Cardiac muscle cell (in vitro differentiated cells and primary cell): Measurements from ENCODE around the gene SEMA6C. TPM values are rescaled to one million over a fixed set of nuclear protein-coding genes. Genes with fewer than 3 reads are reported as not detected.
A peak's percentile ranks its signal among the peaks of the same experiment; 100 is the strongest.
"Not testable (repeated sequence)": the region's sequence is repeated elsewhere in the genome, so short reads cannot be mapped to it uniquely, and the experiment has no call there.

Source experiments
- DNase-seq, 2 donors: peaks; one replicate each; pipeline versions ENCODE4 v3.0.0 to v3.0.0-alpha.2; 2010 to 2017; ENCODE audit warnings: low read depth in 1 of 2, low spot score in 1 of 2
- H3K27ac ChIP-seq: fragments of 200-600 bp; sonication (generic); 2 replicates; pipeline ENCODE4 v1.5.1; 2016
- H3K27me3 ChIP-seq: fragments of 200-600 bp; sonication (generic); 2 replicates; pipeline ENCODE4 v1.6.0; 2016; ENCODE audit warnings: control low read depth
- H3K36me3 ChIP-seq: fragments of 200-600 bp; sonication (generic); 2 replicates; pipeline ENCODE4 v1.5.1; 2016; ENCODE audit warnings: control low read depth
- H3K4me1 ChIP-seq: fragments of 200-600 bp; sonication (generic); 2 replicates; pipeline ENCODE4 v1.8.1; 2017; ENCODE audit warnings: low read depth, mild to moderate bottlenecking, mixed run types
- H3K4me3 ChIP-seq: fragments of 200-600 bp; sonication (generic); 2 replicates; pipeline ENCODE4 v1.5.1; 2016; ENCODE audit warnings: mild to moderate bottlenecking
- H3K9me3 ChIP-seq: fragments of 200-600 bp; sonication (generic); 2 replicates; pipeline ENCODE4 v1.5.1; 2017; ENCODE audit warnings: low read depth, mild to moderate bottlenecking, control low read depth
- polyA plus RNA-seq: library from polyadenylated mRNA; unstranded; fragments of >200 nt; fragmentation: Nextera tagmentation; extraction: Ambion mirVana; gene quantifications from 2 replicates; pipeline ENCODE4 v1.2.1, GENCODE V29; 2016
- total RNA-seq: library from RNA; depleted of rRNA; stranded (reverse); fragments of >200 nt; gene quantifications from 2 replicates; pipeline ENCODE4 v1.2.3, GENCODE V29; 2016
- TF ChIP-seq, protein P1 (sequence below): IDR thresholded peaks from 2 replicates; pipeline ENCODE4 v1.5.1; 2012; ENCODE audit warnings: low read depth, mild to moderate bottlenecking, low read length

Gene SEMA6C, protein sequence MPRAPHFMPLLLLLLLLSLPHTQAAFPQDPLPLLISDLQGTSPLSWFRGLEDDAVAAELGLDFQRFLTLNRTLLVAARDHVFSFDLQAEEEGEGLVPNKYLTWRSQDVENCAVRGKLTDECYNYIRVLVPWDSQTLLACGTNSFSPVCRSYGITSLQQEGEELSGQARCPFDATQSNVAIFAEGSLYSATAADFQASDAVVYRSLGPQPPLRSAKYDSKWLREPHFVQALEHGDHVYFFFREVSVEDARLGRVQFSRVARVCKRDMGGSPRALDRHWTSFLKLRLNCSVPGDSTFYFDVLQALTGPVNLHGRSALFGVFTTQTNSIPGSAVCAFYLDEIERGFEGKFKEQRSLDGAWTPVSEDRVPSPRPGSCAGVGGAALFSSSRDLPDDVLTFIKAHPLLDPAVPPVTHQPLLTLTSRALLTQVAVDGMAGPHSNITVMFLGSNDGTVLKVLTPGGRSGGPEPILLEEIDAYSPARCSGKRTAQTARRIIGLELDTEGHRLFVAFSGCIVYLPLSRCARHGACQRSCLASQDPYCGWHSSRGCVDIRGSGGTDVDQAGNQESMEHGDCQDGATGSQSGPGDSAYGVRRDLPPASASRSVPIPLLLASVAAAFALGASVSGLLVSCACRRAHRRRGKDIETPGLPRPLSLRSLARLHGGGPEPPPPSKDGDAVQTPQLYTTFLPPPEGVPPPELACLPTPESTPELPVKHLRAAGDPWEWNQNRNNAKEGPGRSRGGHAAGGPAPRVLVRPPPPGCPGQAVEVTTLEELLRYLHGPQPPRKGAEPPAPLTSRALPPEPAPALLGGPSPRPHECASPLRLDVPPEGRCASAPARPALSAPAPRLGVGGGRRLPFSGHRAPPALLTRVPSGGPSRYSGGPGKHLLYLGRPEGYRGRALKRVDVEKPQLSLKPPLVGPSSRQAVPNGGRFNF
- total RNA-seq: 22.0 and 28.1 TPM in 2 replicates
- polyA plus RNA-seq: 23.3 and 29.9 TPM in 2 replicates

DNA sequence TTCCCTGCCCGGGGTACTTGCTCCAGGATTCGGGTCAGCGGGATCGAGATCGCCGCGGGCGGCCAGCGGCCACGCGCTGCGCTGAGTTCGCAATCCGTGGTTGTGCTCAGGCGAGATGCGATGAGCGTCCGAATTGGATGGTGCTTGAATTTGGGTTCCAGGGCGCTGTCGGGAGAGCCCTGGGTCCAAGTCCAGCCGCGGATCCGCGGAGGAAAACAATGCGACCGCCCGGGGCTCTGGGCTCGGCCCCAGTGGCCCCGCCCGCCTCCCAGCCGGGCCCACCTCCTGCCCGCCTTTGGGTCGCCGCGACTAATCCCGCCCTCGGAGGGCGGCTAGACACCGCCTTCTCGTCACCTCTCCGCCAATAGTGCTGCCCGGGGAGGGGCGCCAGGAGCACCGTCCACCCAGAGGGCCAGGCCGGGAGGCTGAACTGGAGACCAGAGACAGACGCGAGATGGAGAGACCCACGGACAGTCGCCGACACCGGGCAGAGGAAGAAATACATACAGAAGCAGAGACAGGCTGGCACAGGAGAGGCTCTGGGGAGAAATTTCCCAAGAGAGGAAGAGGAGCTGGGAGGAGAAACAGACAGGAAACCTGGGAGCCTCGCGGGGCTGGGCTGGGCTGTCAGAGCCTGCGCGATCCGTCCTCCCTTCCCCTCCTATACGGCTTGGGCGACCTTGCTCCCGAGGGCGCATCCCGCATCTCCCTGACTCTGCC is at the start of gene SEMA6C:
Gene SEMA6C, minus strand, starts transcription at position 220 of the 720 bp plus-strand sequence. CDS start 4,010 bp downstream, outside the sequence.
- TF ChIP-seq, protein P1, sequence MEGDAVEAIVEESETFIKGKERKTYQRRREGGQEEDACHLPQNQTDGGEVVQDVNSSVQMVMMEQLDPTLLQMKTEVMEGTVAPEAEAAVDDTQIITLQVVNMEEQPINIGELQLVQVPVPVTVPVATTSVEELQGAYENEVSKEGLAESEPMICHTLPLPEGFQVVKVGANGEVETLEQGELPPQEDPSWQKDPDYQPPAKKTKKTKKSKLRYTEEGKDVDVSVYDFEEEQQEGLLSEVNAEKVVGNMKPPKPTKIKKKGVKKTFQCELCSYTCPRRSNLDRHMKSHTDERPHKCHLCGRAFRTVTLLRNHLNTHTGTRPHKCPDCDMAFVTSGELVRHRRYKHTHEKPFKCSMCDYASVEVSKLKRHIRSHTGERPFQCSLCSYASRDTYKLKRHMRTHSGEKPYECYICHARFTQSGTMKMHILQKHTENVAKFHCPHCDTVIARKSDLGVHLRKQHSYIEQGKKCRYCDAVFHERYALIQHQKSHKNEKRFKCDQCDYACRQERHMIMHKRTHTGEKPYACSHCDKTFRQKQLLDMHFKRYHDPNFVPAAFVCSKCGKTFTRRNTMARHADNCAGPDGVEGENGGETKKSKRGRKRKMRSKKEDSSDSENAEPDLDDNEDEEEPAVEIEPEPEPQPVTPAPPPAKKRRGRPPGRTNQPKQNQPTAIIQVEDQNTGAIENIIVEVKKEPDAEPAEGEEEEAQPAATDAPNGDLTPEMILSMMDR: no peak
- H3K27me3 ChIP-seq: no peaks in the 10 kb centered on the region
- peak within 1 kb of the TSS; percentile 64 for H3K4me3 ChIP-seq
- no peaks in the 10 kb centered on the region for H3K36me3 ChIP-seq
- DNase-seq: peak; percentile 95 to 96
- H3K27ac ChIP-seq: no peak within 1 kb of the TSS
- peaks cover 35% of the 10 kb centered on the region for H3K4me1 ChIP-seq
- H3K9me3 ChIP-seq: no peaks in the 10 kb centered on the region

DNA sequence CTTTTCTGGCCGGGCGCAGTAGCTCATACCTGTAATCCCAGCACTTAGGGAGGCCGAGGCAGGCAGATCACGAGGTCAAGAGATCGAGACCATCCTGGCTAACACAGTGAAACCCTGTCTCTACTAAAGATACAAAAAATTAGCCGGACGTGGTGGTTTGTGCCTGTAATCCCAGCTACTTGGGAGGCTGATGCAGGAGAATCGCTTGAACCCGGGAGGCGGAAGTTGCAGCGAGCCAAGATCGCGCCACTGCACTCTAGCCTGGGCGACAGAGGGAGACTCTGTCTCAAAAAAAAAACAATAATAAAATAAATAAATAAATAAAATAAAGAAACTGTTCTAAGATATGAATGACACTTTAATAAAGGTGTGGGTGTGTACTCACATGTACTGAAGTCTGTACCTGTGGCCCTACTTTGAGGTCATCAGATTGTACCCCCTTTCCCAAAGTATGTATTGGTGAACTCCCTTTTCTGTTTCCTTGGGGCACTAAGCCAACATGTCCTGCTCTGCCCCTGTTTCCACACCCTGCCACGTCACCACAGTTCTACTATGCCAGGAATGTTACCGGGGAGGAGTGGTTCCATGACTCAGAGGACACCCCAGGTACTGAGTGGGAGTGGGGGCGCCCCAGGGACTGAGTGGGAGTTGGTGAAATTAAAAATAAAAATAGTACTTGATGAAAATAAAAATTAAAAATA is 48.6 kb upstream of the SEMA6C start:
- H3K4me1 ChIP-seq, H3K27me3 ChIP-seq, H3K4me3 ChIP-seq, H3K36me3 ChIP-seq, H3K27ac ChIP-seq, H3K9me3 ChIP-seq: not testable (repeated sequence)
- peak in 1 of 2 donors; percentile 92 for DNase-seq

DNA sequence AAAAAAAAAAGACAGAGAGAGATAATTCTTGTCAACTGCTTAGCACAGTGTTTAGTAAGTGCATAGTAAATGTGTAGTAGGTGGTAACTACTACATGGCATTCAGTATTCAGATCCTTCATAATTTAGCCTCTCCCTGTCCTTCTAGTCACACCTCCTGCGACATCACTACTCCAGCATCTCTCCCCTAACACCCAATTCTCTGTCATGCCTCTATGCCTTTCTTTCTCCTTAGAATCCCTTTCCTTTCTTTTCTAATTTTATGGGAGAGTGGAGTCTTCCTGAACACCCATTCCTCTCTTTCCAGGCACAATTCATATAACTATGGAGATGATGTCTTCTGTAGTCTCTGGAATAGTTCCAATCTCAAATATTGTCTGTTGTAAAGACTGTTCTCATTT is 47.4 kb upstream of the SEMA6C start:
- Histone ChIP-seq H3K9me3 (no peaks in the 10 kb centered on the region), H3K4me3 (no peak overlapping the region), H3K27ac (no peak overlapping the region), H3K36me3 (no peaks in the 10 kb centered on the region), H3K27me3 (no peaks in the 10 kb centered on the region), H3K4me1 (no peaks in the 10 kb centered on the region)
- TF ChIP-seq, protein P1: no peak
- DNase-seq: no peak

DNA sequence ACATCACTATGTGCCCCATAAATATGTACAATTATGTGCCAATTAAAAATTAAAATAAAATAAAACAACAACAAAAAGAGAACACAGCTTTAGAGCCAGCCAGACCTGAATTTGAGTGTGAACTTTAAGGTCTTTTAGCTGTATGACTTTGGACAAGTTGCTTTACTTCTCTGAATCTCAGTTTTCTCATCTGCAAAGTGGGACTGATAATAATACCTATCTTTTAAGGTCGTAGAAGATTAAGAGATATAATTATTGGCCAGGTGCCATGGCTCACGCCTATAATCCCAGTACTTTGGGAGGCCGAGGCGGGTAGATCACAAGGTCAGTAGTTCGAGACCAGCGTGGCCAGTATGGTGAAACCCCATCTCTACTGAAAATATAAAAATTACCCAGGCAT is 46.9 kb upstream of the SEMA6C start:
- no peaks in the 10 kb centered on the region for H3K27me3 ChIP-seq
- no peak for DNase-seq
- TF ChIP-seq, protein P1: no peak
- no peak overlapping the region for H3K4me3 ChIP-seq
- H3K4me1 ChIP-seq: no peaks in the 10 kb centered on the region
- no peak overlapping the region for H3K27ac ChIP-seq
- H3K9me3 ChIP-seq: no peaks in the 10 kb centered on the region
- H3K36me3 ChIP-seq: no peaks in the 10 kb centered on the region

DNA sequence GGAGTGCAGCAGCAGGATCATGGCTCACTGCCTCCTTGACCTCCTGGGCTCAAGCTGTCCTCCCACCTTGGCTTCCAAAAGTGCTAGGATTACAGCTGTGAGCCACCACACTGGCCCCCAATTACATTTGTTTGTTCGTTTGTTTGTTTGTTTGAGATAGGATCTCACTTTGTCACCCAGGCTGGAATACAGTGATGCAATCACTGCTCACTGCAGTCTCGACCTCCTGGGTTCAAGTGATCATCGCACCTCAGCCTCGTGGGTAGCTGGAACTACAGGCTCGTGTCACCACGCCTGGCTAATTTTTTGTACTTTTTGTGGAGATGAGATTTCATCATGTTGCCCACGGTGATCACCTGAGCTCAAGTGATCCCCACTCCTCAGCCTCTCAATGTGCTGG is 45.6 kb upstream of the SEMA6C start:
- H3K9me3 ChIP-seq: no peaks in the 10 kb centered on the region
- H3K27me3 ChIP-seq: no peaks in the 10 kb centered on the region

More for the DNA sequence above, 45.6 kb upstream of the SEMA6C start:
- Histone ChIP-seq H3K27ac (no peak overlapping the region), H3K4me1 (no peaks in the 10 kb centered on the region), H3K4me3 (no peak overlapping the region), H3K36me3 (no peaks in the 10 kb centered on the region)
- no peak for DNase-seq
- TF ChIP-seq, protein P1: no peak
